SK-N-MC (cell line): Measurements from ENCODE around the gene PARD3.

Experiments used
- EZH2 ChIP-seq: fragments of 200-600 bp; sonication (generic); IDR thresholded peaks from one replicate; pipeline ENCODE4 v1.6.1; 2017; ENCODE audit warnings: antibody characterized with exemption
- FOXP2 ChIP-seq: optimal IDR thresholded peaks from 2 replicates; pipeline ENCODE3; 2011; ENCODE audit warnings: mild to moderate bottlenecking, moderate library complexity; ENCODE audit not compliant: insufficient read depth; ENCODE audit errors: extremely low read length, control extremely low read depth
- POLR2AphosphoS5 ChIP-seq: IDR thresholded peaks from 2 replicates; pipeline ENCODE4 v1.6.1; 2012; ENCODE audit warnings: mild to moderate bottlenecking, low read depth, low read length, borderline replicate concordance

DNA sequence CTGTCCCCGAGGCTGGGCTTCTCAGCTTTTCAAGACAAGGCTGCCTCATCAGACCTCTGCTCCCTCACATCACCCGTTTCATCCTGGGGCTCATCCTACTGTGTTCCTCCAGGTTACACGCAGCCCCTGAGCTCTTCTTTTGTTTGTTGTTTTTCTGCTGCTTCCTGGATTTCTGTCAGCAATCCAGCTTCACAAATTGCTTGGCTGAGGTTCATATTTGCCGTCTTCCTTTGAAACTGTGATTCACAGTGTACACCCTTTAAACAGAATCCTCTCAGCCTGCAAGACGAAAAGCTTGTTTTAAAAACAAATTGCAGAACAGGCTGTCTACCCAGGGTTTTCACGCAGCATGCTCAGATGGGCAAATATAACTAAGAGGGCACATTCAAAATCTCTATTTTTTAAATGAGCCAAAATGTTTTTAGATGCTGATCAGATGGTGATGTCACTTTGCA is 39.1 kb upstream of the PARD3 start:
- TF ChIP-seq POLR2AphosphoS5 (no peak), EZH2 (no peak), FOXP2 (no peak)
